Stimulated activated memory B cell treated with anti-CD40 and anti-IgM and Interleukin-4, amounts not matched to agents 10 μg/mL and 1 μg/mL and 100 μg/mL, for 72 hours (primary cell): Measurements from ENCODE around the gene GCC2.
"Not testable (repeated sequence)": the region's sequence is repeated elsewhere in the genome, so short reads cannot be mapped to it uniquely, and the experiment has no call there.

Source experiments
- ATAC-seq: fragments of 150-1000 bp; cut with Tn5 transposase; 2 replicates; pipeline ENCODE4 v1.10.0; 2021
- H3K27ac Mint-ChIP-seq: one replicate; pipeline ENCODE4 v1.8.0; 2022; ENCODE audit warnings: mild to moderate bottlenecking, mixed read lengths
- H3K27me3 Mint-ChIP-seq: one replicate; pipeline ENCODE4 v1.8.0; 2022; ENCODE audit warnings: mixed read lengths
- H3K36me3 Mint-ChIP-seq: one replicate; pipeline ENCODE4 v1.8.0; 2022; ENCODE audit warnings: mixed read lengths
- H3K4me1 Mint-ChIP-seq: one replicate; pipeline ENCODE4 v1.8.0; 2022; ENCODE audit warnings: mixed read lengths
- H3K4me3 Mint-ChIP-seq: one replicate; pipeline ENCODE4 v1.8.0; 2022; ENCODE audit warnings: mild to moderate bottlenecking, moderate library complexity, mixed read lengths
- H3K9me3 Mint-ChIP-seq: one replicate; pipeline ENCODE4 v1.8.0; 2022; ENCODE audit warnings: mixed read lengths

Gene GCC2

DNA sequence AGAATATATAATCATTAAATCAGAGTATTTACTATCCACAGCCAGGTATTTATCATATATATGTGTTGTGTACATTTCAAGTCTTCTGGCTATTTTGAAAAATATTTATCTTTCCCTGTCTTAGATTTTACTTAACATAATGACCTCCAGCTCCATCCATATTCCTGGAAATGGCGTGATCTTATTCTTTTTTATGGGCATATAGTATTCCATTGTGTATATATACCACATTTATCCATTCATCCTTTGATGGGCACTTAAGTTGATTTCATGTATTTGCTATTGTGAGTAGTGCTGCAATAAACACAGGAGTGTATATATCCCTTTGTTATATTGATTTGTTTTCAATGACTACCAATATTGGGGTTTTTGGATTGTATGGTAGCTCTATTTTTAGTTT lies 6.6 kb downstream of the GCC2 start:
- H3K4me1 Mint-ChIP-seq, result peaks cover 53% of the 10 kb centered on the region
- no peaks in the 10 kb centered on the region for H3K27me3 Mint-ChIP-seq
- H3K36me3 Mint-ChIP-seq, result peaks cover 83% of the 10 kb centered on the region
- no peak overlapping the region for H3K27ac Mint-ChIP-seq
- peaks cover 11% of the 10 kb centered on the region for H3K9me3 Mint-ChIP-seq
- H3K4me3 Mint-ChIP-seq, result no peak overlapping the region
- no peak for ATAC-seq

DNA sequence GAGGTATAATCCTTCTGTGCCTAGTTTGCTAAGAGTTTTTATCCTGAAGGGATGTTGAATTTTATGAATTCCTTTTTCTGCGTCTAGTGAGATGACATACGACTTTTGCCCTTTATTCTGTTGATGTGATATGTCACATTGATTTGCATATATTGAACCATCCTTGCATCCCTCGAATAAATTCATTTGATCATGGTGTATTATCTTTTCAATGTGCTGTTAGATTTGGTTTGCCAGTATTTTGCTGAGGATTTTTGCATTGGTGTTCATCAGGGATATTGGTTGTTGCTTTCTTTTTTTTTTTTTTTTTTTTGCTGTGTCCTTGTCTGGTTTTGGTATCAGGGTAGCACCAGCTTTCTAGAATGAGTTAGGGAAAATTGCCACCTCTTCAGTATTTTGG lies 9.1 kb downstream of the GCC2 start:
- Mint-ChIP-seq H3K27me3 (no peaks in the 10 kb centered on the region), H3K4me3 (no peak overlapping the region), H3K4me1 (peaks cover 49% of the 10 kb centered on the region), H3K36me3 (peaks cover 84% of the 10 kb centered on the region), H3K27ac (no peak overlapping the region), H3K9me3 (peaks cover 11% of the 10 kb centered on the region)
- ATAC-seq, result no peak

DNA sequence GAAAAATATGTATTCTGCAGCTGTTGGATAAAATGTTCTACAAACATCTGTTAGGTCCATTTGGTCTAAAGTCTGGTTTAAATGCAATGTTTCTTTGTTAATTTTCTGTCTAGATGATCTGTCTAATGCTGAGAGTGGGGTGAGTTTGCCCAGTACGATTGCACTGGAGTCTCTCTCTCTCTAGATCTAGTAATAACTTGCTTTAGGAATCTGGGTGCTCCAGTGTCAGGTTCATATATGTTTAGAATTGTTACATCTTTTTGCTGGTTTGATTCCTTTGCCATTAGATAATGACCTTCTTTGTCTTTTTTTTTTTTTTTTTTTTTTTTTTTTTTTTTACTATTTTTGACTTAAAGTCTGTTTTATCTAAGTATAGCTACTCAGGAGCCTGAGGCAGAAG lies 10.4 kb downstream of the GCC2 start:
- Mint-ChIP-seq H3K27me3 (no peaks in the 10 kb centered on the region), H3K9me3 (peaks cover 11% of the 10 kb centered on the region), H3K27ac (no peak overlapping the region), H3K36me3 (peaks cover 86% of the 10 kb centered on the region), H3K4me1 (peaks cover 51% of the 10 kb centered on the region), H3K4me3 (no peak overlapping the region)
- no peak for ATAC-seq

DNA sequence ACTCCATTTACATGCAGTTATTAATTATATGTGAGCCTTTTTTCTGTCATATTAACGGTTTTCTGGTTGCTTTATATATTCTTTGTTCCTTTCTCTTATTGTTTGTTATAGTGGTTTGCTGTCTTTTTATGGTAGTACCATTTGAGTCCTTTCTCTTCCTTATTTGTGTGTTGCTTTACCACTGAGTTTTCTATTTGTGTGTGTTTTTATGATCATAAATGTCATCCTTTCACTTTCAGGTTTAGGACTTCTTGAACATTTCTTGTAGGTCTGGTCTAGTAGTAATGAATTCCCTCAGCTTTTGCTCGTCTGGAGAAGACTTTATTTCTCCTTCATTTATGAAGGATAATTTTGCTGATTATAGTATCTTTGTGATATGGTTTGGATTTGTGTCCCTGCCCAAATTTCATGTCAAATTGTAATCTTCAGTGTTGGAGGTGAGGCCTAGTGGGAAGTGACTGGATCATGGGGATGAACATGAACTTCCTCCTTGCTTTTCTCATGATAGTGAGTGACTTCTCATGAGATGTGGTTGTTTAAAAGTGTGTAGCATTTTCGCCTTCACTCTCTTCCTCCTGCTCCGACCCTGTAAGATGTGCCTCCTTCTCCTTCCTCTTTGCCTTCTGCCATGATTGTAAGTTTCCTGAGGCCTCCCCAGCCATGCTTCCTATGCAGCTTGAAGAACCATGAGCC lies 11.5 kb downstream of the GCC2 start:
- ATAC-seq, result peak; percentile 20
- Mint-ChIP-seq H3K27ac (peak overlapping the region; percentile 76), H3K4me1 (peaks cover 51% of the 10 kb centered on the region), H3K36me3 (peaks cover 86% of the 10 kb centered on the region), H3K4me3 (no peak overlapping the region), H3K27me3 (no peaks in the 10 kb centered on the region), H3K9me3 (peaks cover 11% of the 10 kb centered on the region)

DNA sequence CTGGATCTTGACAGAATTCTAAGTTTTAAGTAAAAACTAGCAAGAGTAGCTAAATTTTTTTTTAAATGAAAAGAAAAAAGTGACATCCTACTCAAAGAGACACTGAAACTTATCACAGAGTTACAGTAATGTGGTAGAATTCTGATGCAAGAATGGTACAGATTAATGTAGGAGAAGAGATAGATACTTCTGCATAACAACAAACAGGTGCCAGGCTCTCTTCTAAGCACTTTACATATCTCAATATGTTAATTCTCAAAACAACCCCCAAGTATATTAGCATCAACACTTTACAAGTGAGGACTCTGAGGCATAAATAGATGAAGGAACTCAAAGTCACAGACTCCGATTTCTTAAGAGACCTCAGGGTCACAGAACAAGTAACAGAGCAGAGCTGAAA lies 28.1 kb downstream of the GCC2 start:
- H3K4me1 Mint-ChIP-seq, result no peaks in the 10 kb centered on the region
- no peaks in the 10 kb centered on the region for H3K27me3 Mint-ChIP-seq
- no peak for ATAC-seq
- no peaks in the 10 kb centered on the region for H3K9me3 Mint-ChIP-seq
- peaks cover 82% of the 10 kb centered on the region for H3K36me3 Mint-ChIP-seq
- no peak overlapping the region for H3K4me3 Mint-ChIP-seq
- H3K27ac Mint-ChIP-seq, result no peak overlapping the region

- H3K4me3 Mint-ChIP-seq, result no peak overlapping the region
- no peaks in the 10 kb centered on the region for H3K4me1 Mint-ChIP-seq
- no peaks in the 10 kb centered on the region for H3K27me3 Mint-ChIP-seq
- H3K36me3 Mint-ChIP-seq, result peaks cover 46% of the 10 kb centered on the region
- no peak for ATAC-seq
- no peak overlapping the region for H3K27ac Mint-ChIP-seq
- H3K9me3 Mint-ChIP-seq, result no peaks in the 10 kb centered on the region
These were observed 36.2 kb downstream of the GCC2 start for GRCh38 chr2:108485253-108485652.

DNA sequence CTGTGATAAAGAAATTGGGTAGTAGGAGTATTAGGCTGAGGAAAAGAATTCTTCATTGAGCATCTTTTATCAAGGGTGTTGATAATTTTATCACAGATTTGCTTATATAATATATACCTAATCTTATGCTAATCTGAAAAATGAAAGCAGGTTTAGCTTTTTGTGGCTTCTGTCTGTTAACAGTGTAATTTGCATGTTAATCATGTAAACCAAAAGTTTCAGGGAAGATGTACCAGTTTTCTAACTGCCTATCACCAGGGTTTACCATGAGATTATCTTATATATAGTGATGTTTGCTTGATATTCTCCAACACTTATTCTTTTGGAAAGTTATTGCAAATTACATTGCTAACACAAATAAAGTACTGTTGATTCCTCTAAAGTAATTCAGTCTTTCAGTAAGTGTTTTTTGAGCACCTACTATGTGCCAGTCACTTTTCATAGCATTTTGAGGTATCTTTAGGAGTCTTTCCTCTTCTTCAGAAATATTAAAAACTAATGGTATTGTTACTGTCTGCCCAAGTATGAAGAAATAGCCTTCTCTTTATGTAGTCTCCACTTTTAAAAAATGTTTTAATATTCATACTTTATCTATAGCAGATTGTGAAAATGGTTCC lies 41.6 kb downstream of the GCC2 start:
- ATAC-seq, result no peak
- Mint-ChIP-seq H3K27ac (no peak overlapping the region), H3K4me3 (no peak overlapping the region), H3K4me1 (no peaks in the 10 kb centered on the region), H3K27me3 (no peaks in the 10 kb centered on the region), H3K36me3 (peaks cover 40% of the 10 kb centered on the region), H3K9me3 (no peaks in the 10 kb centered on the region)

GRCh38 chr2:108491848-108492247 lies 42.8 kb downstream of the GCC2 start:
- no peak for ATAC-seq
- H3K27me3 Mint-ChIP-seq, result no peaks in the 10 kb centered on the region
- H3K27ac Mint-ChIP-seq, result no peak overlapping the region
- no peaks in the 10 kb centered on the region for H3K4me1 Mint-ChIP-seq
- H3K36me3 Mint-ChIP-seq, result peaks cover 40% of the 10 kb centered on the region
- no peak overlapping the region for H3K4me3 Mint-ChIP-seq
- no peaks in the 10 kb centered on the region for H3K9me3 Mint-ChIP-seq

GRCh38 chr2:108492364-108492763 lies 43.4 kb downstream of the GCC2 start:
- ATAC-seq, result no peak
- H3K27me3 Mint-ChIP-seq, result no peaks in the 10 kb centered on the region
- no peaks in the 10 kb centered on the region for H3K9me3 Mint-ChIP-seq
- H3K36me3 Mint-ChIP-seq, result peaks cover 45% of the 10 kb centered on the region
- H3K27ac Mint-ChIP-seq, result no peak overlapping the region
- no peak overlapping the region for H3K4me3 Mint-ChIP-seq
- H3K4me1 Mint-ChIP-seq, result no peaks in the 10 kb centered on the region

GRCh38 chr2:108496167-108496566 lies 47.2 kb downstream of the GCC2 start:
- not testable (repeated sequence) for ATAC-seq, H3K4me3 Mint-ChIP-seq, H3K27ac Mint-ChIP-seq, H3K27me3 Mint-ChIP-seq, H3K4me1 Mint-ChIP-seq, H3K9me3 Mint-ChIP-seq
- peaks cover 51% of the 10 kb centered on the region for H3K36me3 Mint-ChIP-seq

GRCh38 chr2:108507620-108508019 lies 58.6 kb downstream of the GCC2 start:
- H3K4me1 Mint-ChIP-seq, H3K27ac Mint-ChIP-seq, H3K27me3 Mint-ChIP-seq, H3K4me3 Mint-ChIP-seq, ATAC-seq, H3K9me3 Mint-ChIP-seq: not testable (repeated sequence)
- peaks cover 47% of the 10 kb centered on the region for H3K36me3 Mint-ChIP-seq

DNA sequence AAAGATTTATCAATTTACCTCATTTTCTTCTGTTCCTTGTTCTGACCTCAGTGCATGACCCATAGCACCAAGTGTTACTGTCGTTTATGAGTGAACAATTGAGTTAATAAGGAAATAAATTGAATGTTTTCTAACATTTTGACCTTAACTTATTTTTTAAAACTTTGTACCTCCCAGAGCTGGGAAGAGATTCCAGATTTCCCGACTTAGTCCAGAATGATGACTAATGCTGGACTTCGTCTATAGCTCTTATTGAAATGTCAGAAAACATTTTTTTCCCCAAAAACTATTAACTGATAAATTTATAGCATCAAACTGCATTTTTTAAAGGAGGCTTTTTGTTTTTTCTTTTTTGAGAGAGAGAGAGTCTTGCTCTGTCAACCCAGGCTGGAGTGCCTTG lies 63.4 kb downstream of the GCC2 start:
- not testable (repeated sequence) for H3K4me1 Mint-ChIP-seq, H3K27ac Mint-ChIP-seq, H3K27me3 Mint-ChIP-seq, ATAC-seq, H3K9me3 Mint-ChIP-seq, H3K4me3 Mint-ChIP-seq
- H3K36me3 Mint-ChIP-seq, result peaks cover 22% of the 10 kb centered on the region

GRCh38 chr2:108514478-108514877 lies 65.5 kb downstream of the GCC2 start:
- H3K9me3 Mint-ChIP-seq, H3K27ac Mint-ChIP-seq, ATAC-seq, H3K27me3 Mint-ChIP-seq, H3K4me3 Mint-ChIP-seq, H3K4me1 Mint-ChIP-seq: not testable (repeated sequence)
- H3K36me3 Mint-ChIP-seq, result peaks cover 29% of the 10 kb centered on the region

DNA sequence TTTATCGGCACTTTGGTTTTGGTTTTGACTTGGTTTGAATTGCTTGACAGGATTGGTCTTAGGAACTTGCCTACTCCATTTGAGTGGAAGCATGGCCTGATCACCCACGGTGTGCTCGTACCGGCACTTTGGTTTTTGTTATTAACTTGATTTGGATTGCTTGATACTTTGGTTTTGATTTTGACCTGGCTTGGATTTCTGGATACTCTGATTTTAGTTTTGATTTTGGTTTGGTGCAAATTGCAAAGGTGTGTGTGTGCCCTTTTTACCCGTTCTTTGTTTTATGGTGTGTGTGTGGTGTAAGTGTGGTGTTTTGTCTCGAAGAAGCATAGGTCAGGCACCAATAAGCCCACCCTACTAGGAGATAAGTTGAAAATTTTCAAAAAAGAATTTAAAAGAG lies 75.7 kb downstream of the GCC2 start:
- not testable (repeated sequence) for ATAC-seq, H3K4me3 Mint-ChIP-seq
- H3K27ac Mint-ChIP-seq, result peak overlapping the region; percentile 18

GRCh38 chr2:108525258-108525657 lies 76.3 kb downstream of the GCC2 start:
- peak overlapping the region; percentile 18 for H3K27ac Mint-ChIP-seq
- H3K27me3 Mint-ChIP-seq, H3K4me1 Mint-ChIP-seq, H3K36me3 Mint-ChIP-seq, ATAC-seq, H3K9me3 Mint-ChIP-seq, H3K4me3 Mint-ChIP-seq: not testable (repeated sequence)

More for the DNA sequence above, 75.7 kb downstream of the GCC2 start:
- H3K27me3 Mint-ChIP-seq, H3K9me3 Mint-ChIP-seq, H3K36me3 Mint-ChIP-seq, H3K4me1 Mint-ChIP-seq: not testable (repeated sequence)

GRCh38 chr2:108531674-108532055 lies 82.7 kb downstream of the GCC2 start:
- peaks cover 30% of the 10 kb centered on the region for H3K4me1 Mint-ChIP-seq
- no peak for ATAC-seq
- no peak overlapping the region for H3K4me3 Mint-ChIP-seq
- no peaks in the 10 kb centered on the region for H3K36me3 Mint-ChIP-seq
- no peaks in the 10 kb centered on the region for H3K27me3 Mint-ChIP-seq
- H3K9me3 Mint-ChIP-seq, result no peaks in the 10 kb centered on the region
- H3K27ac Mint-ChIP-seq, result peak overlapping the region; percentile 81
